HEK293 (cell line): ENCODE results near the gene CD81.

Source experiments
- CTCF ChIA-PET: fragments of 350-600 bp; formaldehyde crosslinking; extraction: SDS; loops from one replicate; lab custom pipeline; 2021; ENCODE audit warnings: antibody characterized with exemption; lab: Yijun Ruan, JAX
- POLR2A ChIA-PET: fragments of 300-600 bp; formaldehyde crosslinking; extraction: SDS; loops from one replicate; lab custom pipeline; 2020; ENCODE audit warnings: antibody characterized with exemption, inconsistent platforms; lab: Yijun Ruan, JAX
- H3K27ac ChIP-seq: fragments of 200-500 bp; sonication (Bioruptor generic); 2 replicates; pipeline ENCODE4 v1.5.1; 2014; ENCODE audit warnings: low read depth, low read length, control low read depth, inconsistent platforms; ENCODE audit errors: extremely low read depth
- H3K36me3 ChIP-seq, 2 experiments: fragments of 200-500 bp in 1 of 2; sonication (Bioruptor generic) in 1 of 2; 1 replicate in 1 of 2; 2 replicates in 1 of 2; pipeline ENCODE4 v1.5.1; 2014 to 2017; ENCODE audit warnings: inconsistent platforms in 2 of 2, low read length in 2 of 2; ENCODE audit not compliant: control insufficient read depth in 2 of 2, insufficient read depth in 1 of 2
- H3K4me1 ChIP-seq: fragments of 200-500 bp; sonication (Bioruptor generic); 2 replicates; pipeline ENCODE4 v1.5.1; 2014; ENCODE audit warnings: mild to moderate bottlenecking, low read length, inconsistent platforms; ENCODE audit not compliant: control insufficient read depth, insufficient read depth
- H3K4me3 ChIP-seq: 2 replicates; pipeline ENCODE4 v1.5.1; 2011; ENCODE audit warnings: low read depth, mild to moderate bottlenecking, control low read depth, low read length, moderate library complexity
- H3K9me3 ChIP-seq: fragments of 200-500 bp; sonication (Bioruptor generic); 2 replicates; pipeline ENCODE4 v1.5.1; 2014; ENCODE audit warnings: low read depth, low read length, inconsistent platforms; ENCODE audit not compliant: control insufficient read depth, insufficient read depth
- KLF8 ChIP-seq: fragments of 450-650 bp; formaldehyde crosslinking; IDR thresholded peaks from 2 replicates; pipeline ENCODE4 v1.5.1; 2016; ENCODE audit warnings: missing biosample characterization, missing genetic modification characterization
- SP2 ChIP-seq: fragments of 450-650 bp; formaldehyde crosslinking; IDR thresholded peaks from 2 replicates; pipeline ENCODE4 v1.5.1; 2016; ENCODE audit warnings: missing biosample characterization, missing genetic modification characterization
- ZBTB7A ChIP-seq: fragments of 450-650 bp; formaldehyde crosslinking; IDR thresholded peaks from 2 replicates; pipeline ENCODE4 v1.5.1; 2016; ENCODE audit warnings: low read depth, missing biosample characterization, missing genetic modification characterization
- ZIC2 ChIP-seq: fragments of 450-650 bp; formaldehyde crosslinking; IDR thresholded peaks from 2 replicates; pipeline ENCODE4 v1.5.1; 2016; ENCODE audit warnings: missing biosample characterization, missing genetic modification characterization
- ZNF184 ChIP-seq: fragments of 450-650 bp; IDR thresholded peaks from 2 replicates; pipeline ENCODE4 v1.5.1; 2018; ENCODE audit warnings: missing biosample characterization, mild to moderate bottlenecking, missing genetic modification characterization
- ZNF19 ChIP-seq: fragments of 450-650 bp; formaldehyde crosslinking; IDR thresholded peaks from 2 replicates; pipeline ENCODE4; 2016; ENCODE audit warnings: missing biosample characterization, missing genetic modification characterization, low read depth
- ZNF266 ChIP-seq: fragments of 450-650 bp; formaldehyde crosslinking; IDR thresholded peaks from 2 replicates; pipeline ENCODE4 v1.5.1; 2016; ENCODE audit warnings: missing biosample characterization, missing genetic modification characterization, low read depth
- ZNF391 ChIP-seq: fragments of 450-650 bp; formaldehyde crosslinking; IDR thresholded peaks from 2 replicates; pipeline ENCODE4 v1.5.1; 2016; ENCODE audit warnings: low read depth, missing biosample characterization, missing genetic modification characterization, borderline replicate concordance
- ZNF416 ChIP-seq: fragments of 450-650 bp; formaldehyde crosslinking; IDR thresholded peaks from 2 replicates; pipeline ENCODE4 v1.5.1; 2016; ENCODE audit warnings: missing biosample characterization, missing genetic modification characterization
- ZNF514 ChIP-seq: fragments of 450-650 bp; formaldehyde crosslinking; IDR thresholded peaks from 2 replicates; pipeline ENCODE4 v1.5.1; 2016; ENCODE audit warnings: missing biosample characterization, missing genetic modification characterization
- ZNF555 ChIP-seq: fragments of 450-650 bp; formaldehyde crosslinking; conservative IDR thresholded peaks from 2 replicates; pipeline ENCODE4 v1.5.1; 2017; ENCODE audit warnings: missing biosample characterization, mild to moderate bottlenecking, missing genetic modification characterization, inconsistent platforms
- ZNF660 ChIP-seq: fragments of 450-650 bp; IDR thresholded peaks from 2 replicates; pipeline ENCODE4 v1.5.1; 2018; ENCODE audit warnings: missing biosample characterization, mild to moderate bottlenecking, missing genetic modification characterization
- ZNF707 ChIP-seq: fragments of 450-650 bp; formaldehyde crosslinking; IDR thresholded peaks from 2 replicates; pipeline ENCODE4 v1.5.1; 2016; ENCODE audit warnings: missing biosample characterization, missing genetic modification characterization
- TF ChIP-seq, protein P1 (sequence below): fragments of 450-650 bp; formaldehyde crosslinking; IDR thresholded peaks from 2 replicates; pipeline ENCODE4 v1.5.1; 2016; ENCODE audit warnings: missing biosample characterization, missing genetic modification characterization
- TF ChIP-seq, protein P2 (sequence below): fragments of 450-650 bp; formaldehyde crosslinking; IDR thresholded peaks from 2 replicates; pipeline ENCODE4 v1.5.1; 2016; ENCODE audit warnings: missing biosample characterization, missing genetic modification characterization
- TF ChIP-seq, protein P3 (sequence below): fragments of 450-650 bp; formaldehyde crosslinking; IDR thresholded peaks from 2 replicates; pipeline ENCODE4 v1.5.1; 2016; ENCODE audit warnings: missing biosample characterization, missing genetic modification characterization

The CD81 gene

DNA sequence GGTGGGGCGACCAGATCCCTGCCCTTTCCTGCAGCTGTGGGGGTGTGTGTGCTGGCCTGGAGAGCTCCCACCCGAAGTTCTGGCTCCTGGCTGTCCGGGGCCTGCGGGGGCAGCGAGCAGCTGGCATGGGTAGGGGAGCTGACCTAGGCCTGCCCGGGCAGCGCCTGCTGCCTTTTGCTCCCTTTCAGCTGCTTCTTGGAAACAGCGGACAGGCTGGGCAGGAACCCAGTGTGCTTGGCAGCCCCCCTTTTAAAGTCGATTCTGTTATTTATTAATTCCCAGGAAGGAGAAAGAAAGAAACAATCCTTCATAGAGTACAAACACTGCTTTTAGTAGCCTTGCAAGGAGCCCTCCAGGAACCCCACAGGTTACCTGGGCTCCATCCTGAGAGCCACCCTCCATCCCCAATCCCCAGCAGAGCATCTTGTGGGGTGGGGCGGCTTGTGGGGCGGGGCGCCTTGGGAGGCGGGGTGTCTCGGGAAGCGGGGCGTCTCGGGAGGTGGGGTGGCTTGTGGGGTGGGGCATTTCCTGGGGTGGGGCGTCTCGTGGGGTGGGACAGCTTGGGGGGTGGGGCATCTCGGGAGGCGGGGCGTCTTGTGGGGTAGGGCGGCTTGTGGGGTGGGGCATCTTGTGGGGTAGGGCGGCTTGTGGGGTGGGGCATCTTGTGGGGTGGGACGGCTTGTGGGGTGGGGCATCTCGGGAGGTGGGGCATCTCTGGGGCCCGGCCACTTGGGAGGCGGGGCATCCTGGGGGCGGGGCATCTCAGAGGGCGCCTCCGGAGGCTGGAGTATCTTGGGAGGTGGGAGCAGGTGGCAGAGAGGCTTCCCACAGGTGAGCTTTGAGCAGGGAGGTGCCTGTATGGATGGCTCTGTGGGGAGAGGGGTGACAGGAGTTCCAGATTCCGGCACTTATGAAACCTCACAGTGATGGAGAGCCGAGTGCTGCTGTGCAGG is 7.0 kb downstream of the CD81 start:
- ChIA-PET CTCF (interaction anchor here (0.5 to 0.7 kb wide), 2 partner anchors 345 to 868 kb away, joined by 3 read pairs; no protein-coding TSS in a partner anchor), POLR2A (interaction anchor here (1.5 kb wide), 1 partner anchor 16 kb away, joined by 10 read pairs; the partner anchor contains the start of gene TSSC4)
- H3K9me3 ChIP-seq: no peaks in the 10 kb centered on the region
- no peaks in the 10 kb centered on the region for H3K4me1 ChIP-seq
- peaks cover 0 to 76% of the 10 kb centered on the region in 2 experiments; a peak in 1 of 3 replicates for H3K36me3 ChIP-seq
- no peak overlapping the region for H3K4me3 ChIP-seq
- TF ChIP-seq SP2 (tag by site-specific recombination) (0 out of 2 replicates have a peak, but pooled peaks have one; percentile 47), ZNF416 (no peak), KLF8 (tag by site-specific recombination) (peak; percentile 50; the same call in 1 of the 2 replicates)
- TF ChIP-seq, protein P1, sequence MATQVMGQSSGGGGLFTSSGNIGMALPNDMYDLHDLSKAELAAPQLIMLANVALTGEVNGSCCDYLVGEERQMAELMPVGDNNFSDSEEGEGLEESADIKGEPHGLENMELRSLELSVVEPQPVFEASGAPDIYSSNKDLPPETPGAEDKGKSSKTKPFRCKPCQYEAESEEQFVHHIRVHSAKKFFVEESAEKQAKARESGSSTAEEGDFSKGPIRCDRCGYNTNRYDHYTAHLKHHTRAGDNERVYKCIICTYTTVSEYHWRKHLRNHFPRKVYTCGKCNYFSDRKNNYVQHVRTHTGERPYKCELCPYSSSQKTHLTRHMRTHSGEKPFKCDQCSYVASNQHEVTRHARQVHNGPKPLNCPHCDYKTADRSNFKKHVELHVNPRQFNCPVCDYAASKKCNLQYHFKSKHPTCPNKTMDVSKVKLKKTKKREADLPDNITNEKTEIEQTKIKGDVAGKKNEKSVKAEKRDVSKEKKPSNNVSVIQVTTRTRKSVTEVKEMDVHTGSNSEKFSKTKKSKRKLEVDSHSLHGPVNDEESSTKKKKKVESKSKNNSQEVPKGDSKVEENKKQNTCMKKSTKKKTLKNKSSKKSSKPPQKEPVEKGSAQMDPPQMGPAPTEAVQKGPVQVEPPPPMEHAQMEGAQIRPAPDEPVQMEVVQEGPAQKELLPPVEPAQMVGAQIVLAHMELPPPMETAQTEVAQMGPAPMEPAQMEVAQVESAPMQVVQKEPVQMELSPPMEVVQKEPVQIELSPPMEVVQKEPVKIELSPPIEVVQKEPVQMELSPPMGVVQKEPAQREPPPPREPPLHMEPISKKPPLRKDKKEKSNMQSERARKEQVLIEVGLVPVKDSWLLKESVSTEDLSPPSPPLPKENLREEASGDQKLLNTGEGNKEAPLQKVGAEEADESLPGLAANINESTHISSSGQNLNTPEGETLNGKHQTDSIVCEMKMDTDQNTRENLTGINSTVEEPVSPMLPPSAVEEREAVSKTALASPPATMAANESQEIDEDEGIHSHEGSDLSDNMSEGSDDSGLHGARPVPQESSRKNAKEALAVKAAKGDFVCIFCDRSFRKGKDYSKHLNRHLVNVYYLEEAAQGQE: no peak
- TF ChIP-seq, protein P2, sequence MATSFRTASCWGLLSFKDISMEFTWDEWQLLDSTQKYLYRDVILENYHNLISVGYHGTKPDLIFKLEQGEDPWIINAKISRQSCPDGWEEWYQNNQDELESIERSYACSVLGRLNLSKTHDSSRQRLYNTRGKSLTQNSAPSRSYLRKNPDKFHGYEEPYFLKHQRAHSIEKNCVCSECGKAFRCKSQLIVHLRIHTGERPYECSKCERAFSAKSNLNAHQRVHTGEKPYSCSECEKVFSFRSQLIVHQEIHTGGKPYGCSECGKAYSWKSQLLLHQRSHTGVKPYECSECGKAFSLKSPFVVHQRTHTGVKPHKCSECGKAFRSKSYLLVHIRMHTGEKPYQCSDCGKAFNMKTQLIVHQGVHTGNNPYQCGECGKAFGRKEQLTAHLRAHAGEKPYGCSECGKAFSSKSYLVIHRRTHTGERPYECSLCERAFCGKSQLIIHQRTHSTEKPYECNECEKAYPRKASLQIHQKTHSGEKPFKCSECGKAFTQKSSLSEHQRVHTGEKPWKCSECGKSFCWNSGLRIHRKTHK (tag by site-specific recombination): no peak
- H3K27ac ChIP-seq: no peak overlapping the region

DNA sequence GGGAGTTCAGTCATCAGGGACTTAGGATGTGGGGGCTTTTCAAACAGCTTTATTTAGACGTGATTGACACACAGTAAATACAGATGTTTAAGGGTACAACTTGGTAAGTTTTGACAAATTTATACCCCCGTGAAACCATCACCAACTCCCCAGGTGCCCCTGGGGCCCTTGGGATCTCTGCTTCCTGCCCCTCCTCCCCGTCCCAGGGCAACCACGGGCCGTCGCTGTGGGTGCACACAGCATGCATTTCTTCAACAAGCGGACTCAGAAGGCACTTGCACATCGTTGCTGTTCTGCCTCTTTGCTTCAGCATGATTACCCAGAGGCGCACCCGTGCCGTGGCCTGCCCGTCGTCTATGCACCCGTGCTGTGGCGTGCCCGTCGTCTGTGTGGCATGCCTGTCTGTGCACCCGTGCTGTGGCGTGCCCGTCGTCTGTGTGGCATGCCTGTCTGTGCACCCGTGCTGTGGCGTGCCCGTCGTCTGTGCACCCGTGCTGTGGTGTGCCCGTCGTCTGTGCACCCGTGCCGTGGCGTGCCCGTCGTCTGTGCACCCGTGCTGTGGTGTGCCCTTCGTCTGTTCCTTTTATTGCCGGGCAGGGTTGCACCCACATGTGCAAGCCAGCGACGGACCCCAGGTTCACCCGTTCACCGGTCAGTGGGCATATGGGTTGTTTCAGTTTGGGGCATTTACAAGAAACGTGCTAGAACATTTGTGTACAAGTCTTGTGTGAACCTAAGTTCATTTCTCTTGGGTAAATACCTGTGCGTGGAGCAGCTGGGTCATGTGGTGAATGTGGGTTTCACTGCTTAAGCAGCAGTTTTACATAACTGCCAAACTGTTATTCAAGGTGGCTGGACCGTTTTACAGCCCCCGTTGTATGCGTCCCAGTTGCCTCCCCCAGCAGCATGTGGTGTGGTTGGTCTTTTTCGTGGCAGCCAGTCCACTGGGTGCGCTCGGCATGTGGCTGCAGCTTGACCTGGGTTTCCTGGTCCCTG is 8.3 kb downstream of the CD81 start:
- TF ChIP-seq ZBTB7A (tag by site-specific recombination) (no peak), ZNF266 (tag by site-specific recombination) (no peak), ZNF514 (tag by site-specific recombination) (no peak)
- TF ChIP-seq, protein P3, sequence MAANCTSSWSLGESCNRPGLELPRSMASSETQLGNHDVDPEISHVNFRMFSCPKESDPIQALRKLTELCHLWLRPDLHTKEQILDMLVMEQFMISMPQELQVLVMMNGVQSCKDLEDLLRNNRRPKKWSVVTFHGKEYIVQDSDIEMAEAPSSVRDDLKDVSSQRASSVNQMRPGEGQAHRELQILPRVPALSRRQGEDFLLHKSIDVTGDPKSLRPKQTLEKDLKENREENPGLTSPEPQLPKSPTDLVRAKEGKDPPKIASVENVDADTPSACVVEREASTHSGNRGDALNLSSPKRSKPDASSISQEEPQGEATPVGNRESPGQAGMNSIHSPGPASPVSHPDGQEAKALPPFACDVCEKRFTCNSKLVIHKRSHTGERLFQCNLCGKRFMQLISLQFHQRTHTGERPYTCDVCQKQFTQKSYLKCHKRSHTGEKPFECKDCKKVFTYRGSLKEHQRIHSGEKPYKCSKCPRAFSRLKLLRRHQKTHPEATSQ (tag by site-specific recombination): no peak
- H3K36me3 ChIP-seq: peaks cover 0 to 79% of the 10 kb centered on the region in 2 experiments; a peak in 1 of 3 replicates
- ChIA-PET CTCF (interaction anchor here (0.7 kb wide), 2 partner anchors 107 to 344 kb away, joined by 3 read pairs; no protein-coding TSS in a partner anchor), POLR2A (interaction anchor here (0.7 to 3.1 kb wide), 2 partner anchors 8 to 15 kb away, joined by 3 to 18 read pairs; partner anchors contain the start of gene TSSC4)
- H3K4me1 ChIP-seq: no peaks in the 10 kb centered on the region
- no peak overlapping the region for H3K4me3 ChIP-seq
- no peaks in the 10 kb centered on the region for H3K9me3 ChIP-seq
- H3K27ac ChIP-seq: no peak overlapping the region

DNA sequence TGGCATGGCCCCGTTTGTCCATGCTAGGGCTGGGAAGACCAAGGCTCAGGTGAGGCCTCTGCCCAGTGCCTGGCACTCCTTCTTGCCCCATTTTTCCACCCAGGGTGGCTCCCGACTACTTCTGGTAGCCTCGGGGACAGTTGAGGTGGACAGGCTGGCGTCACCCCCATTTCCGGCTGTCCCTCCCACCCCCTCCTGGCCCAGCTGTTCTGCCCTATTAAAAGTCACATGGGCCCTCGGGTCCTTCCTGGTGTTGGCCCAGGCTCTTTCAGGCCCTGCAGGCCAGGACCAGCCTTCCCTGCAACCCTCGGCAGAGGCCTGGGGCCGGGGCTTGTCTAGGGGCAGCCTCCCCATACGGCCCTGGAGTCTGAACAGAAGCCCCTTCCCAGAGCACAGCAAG is 9.5 kb downstream of the CD81 start:
- no peak overlapping the region for H3K27ac ChIP-seq
- no peaks in the 10 kb centered on the region for H3K4me1 ChIP-seq
- H3K4me3 ChIP-seq: no peak overlapping the region
- ChIA-PET POLR2A (interaction anchor here (0.8 to 3.1 kb wide), 2 partner anchors 9 to 10 kb away, joined by 5 to 18 read pairs; no protein-coding TSS in a partner anchor), CTCF (interaction anchor here (1.0 to 1.6 kb wide), 5 partner anchors 11 to 734 kb away, joined by 3 to 5 read pairs (median 3); partner anchors contain the start of gene TSSC4)
- peaks cover 0 to 77% of the 10 kb centered on the region in 2 experiments; a peak in 1 of 3 replicates for H3K36me3 ChIP-seq
- no peaks in the 10 kb centered on the region for H3K9me3 ChIP-seq
- TF ChIP-seq ZNF707 (tag by site-specific recombination): no peak
- TF ChIP-seq ZIC2 (tag by site-specific recombination): no peak
- no peak for TF ChIP-seq ZNF660 (tag by site-specific recombination)
- no peak for TF ChIP-seq ZNF19
- no peak for TF ChIP-seq ZNF555 (tag by site-specific recombination)
- TF ChIP-seq ZNF184 (tag by site-specific recombination): no peak
- TF ChIP-seq ZNF391 (tag by site-specific recombination): no peak
- TF ChIP-seq, protein P1: no peak
